GM18951 (cell line): Measurements from ENCODE around the gene SEC61B.

Experiments used
- POLR2A ChIP-seq: IDR thresholded peaks from 4 replicates; pipeline ENCODE4 v1.6.1; 2011; ENCODE audit warnings: mild to moderate bottlenecking; ENCODE audit not compliant: insufficient read length, insufficient read depth; ENCODE audit errors: extremely low read depth
- in situ Hi-C: fragments of 300-500 bp; cut with MboI; formaldehyde crosslinking; loops from one replicate; pipeline ENCODE4 v1.12.0; 2022; ENCODE audit warnings: low sequenced_read_pairs, mixed read lengths, inconsistent platforms; ENCODE audit not compliant: unreplicated experiment

The SEC61B gene

GRCh38 chr9:99255651-99256050 lies 33.6 kb downstream of the SEC61B start:
- no peak for TF ChIP-seq POLR2A
- in situ Hi-C loops = no loop called here

GRCh38 chr9:99257723-99258389 lies 35.8 kb downstream of the SEC61B start:
- no peak for TF ChIP-seq POLR2A
- in situ Hi-C loops = no loop called here

- TF ChIP-seq POLR2A = peak; percentile 31
- in situ Hi-C loops = no loop called here
Observed at GRCh38 chr9:99259231-99259918, 37.3 kb downstream of the SEC61B start.

- in situ Hi-C loops = no loop called here
- TF ChIP-seq POLR2A = no peak
Observed at GRCh38 chr9:99261923-99262322, 39.8 kb downstream of the SEC61B start.

GRCh38 chr9:99262949-99263418 lies 40.9 kb downstream of the SEC61B start:
- in situ Hi-C loops = no loop called here

GRCh38 chr9:99264070-99264680 lies 42.1 kb downstream of the SEC61B start:
- in situ Hi-C loops = no loop called here
- TF ChIP-seq POLR2A = no peak

More at GRCh38 chr9:99262949-99263418, 40.9 kb downstream of the SEC61B start:
- no peak for TF ChIP-seq POLR2A

- TF ChIP-seq POLR2A = no peak
- in situ Hi-C loops = no loop called here
Observed at GRCh38 chr9:99265691-99266090, 43.6 kb downstream of the SEC61B start.

- TF ChIP-seq POLR2A = no peak
- in situ Hi-C loops = no loop called here
Observed at GRCh38 chr9:99266255-99267023, 44.4 kb downstream of the SEC61B start.

- TF ChIP-seq POLR2A = no peak
- in situ Hi-C loops = no loop called here
Observed at GRCh38 chr9:99269416-99269815, 47.3 kb downstream of the SEC61B start.

- no peak for TF ChIP-seq POLR2A
- in situ Hi-C loops = no loop called here
Observed at GRCh38 chr9:99270491-99270890, 48.4 kb downstream of the SEC61B start.

GRCh38 chr9:99272836-99273235 lies 50.8 kb downstream of the SEC61B start:
- in situ Hi-C loops = no loop called here

GRCh38 chr9:99274016-99274415 lies 51.9 kb downstream of the SEC61B start:
- no peak for TF ChIP-seq POLR2A
- in situ Hi-C loops = no loop called here

More at GRCh38 chr9:99272836-99273235, 50.8 kb downstream of the SEC61B start:
- TF ChIP-seq POLR2A = no peak

- in situ Hi-C loops = no loop called here
- TF ChIP-seq POLR2A = no peak
Observed at GRCh38 chr9:99274495-99274894, 52.4 kb downstream of the SEC61B start.
